ENCODE measurements around the gene AMFR. TPM values are rescaled to one million over a fixed set of nuclear protein-coding genes. Genes with fewer than 3 reads are reported as not detected.

AMFR gene
- total RNA-seq, 4 donors from 2014 or later, result 110 to 130 (median 126) TPM

DNA sequence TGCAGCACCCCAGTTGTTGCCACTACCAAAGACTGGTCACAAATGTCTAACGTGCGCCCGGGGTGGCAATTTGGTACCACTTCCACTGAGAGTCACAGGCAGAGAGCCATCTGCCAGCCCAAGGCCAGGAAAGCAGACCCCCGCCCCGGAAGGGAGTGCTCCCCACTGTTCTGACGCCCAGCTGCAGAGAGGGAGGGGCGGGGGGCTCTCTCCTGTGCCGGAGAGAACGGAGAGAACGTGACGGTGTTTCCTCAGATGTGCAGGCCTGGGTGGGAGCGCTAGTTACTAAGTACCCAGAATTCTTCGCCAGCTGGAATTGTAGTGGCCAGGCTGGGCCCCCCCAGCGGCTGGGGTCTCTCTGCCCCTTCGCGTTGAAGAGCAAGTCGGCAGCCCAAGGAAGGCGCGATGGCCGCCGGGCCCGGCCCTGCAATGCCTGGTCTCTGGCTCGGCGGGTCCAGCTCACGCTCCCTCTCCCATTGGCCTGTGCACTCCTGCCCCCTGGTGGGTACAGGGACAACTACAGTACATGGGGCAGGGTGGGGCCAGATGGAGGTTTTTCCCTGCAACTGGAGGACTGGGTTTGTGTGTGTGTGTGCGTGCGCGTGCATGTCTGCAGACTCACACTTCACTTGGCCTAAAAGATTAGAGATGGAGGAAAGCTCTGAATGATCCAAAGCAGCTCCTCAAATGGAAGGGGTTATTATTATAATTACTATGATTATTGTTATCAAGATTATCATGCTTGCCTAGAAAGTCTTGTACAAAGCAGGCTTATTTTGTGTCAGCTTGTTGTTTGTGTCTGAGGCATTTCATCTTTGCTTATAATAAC lies 107.1 kb downstream of the AMFR start:
- Histone ChIP-seq H3K27me3 (no peaks in the 10 kb centered on the region), H3K36me3 (no peaks in the 10 kb centered on the region), H3K4me3 (peak overlapping the region; percentile 28), H3K9me3 (no peaks in the 10 kb centered on the region), H3K27ac (no peak overlapping the region), H3K4me1 (peaks cover 9% of the 10 kb centered on the region)
- DNase-seq (ENCODE audit: low spot score in 2 of 2), result peak in 1 of 2 donors; percentile 85
- peak; percentile 93 to 96 for TF ChIP-seq CTCF (IDR thresholded peaks at IDR 0.05)
- no peak for TF ChIP-seq EP300 (IDR thresholded peaks at IDR 0.05)
- WGBS, result 4% methylated on average over 11 of the region's 28 CpGs

DNA sequence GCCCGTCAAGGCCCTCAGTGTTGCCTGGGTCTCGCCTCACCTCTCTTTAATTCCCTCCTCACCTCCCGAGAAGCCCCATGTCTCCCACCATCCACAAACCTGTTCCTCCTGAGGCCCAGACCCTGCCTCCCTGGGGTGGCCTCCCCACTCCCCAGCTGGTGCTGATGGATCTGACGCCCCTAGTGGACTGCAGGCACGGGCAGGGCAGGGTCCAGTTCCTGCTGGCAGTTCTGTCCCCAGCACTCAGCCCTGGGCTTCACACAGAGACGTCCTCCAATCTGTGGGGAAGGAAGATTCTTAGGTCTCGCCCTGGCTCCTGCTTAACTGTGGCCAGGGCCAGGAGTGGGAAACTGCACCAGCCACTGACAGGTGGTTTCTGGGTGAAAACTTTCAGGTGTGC lies 108.8 kb downstream of the AMFR start:
- H3K27me3 ChIP-seq, result no peaks in the 10 kb centered on the region
- no peak for DNase-seq (ENCODE audit: low spot score in 2 of 2)
- WGBS, result 93% methylated on average over 7 of the region's 7 CpGs
- peaks cover 9% of the 10 kb centered on the region for H3K4me1 ChIP-seq
- no peaks in the 10 kb centered on the region for H3K9me3 ChIP-seq
- no peak overlapping the region for H3K27ac ChIP-seq
- no peak overlapping the region for H3K4me3 ChIP-seq
- H3K36me3 ChIP-seq, result no peaks in the 10 kb centered on the region
- no peak for TF ChIP-seq CTCF (IDR thresholded peaks at IDR 0.05)
- TF ChIP-seq EP300 (IDR thresholded peaks at IDR 0.05), result no peak
- TF ChIP-seq POLR2AphosphoS5 (IDR thresholded peaks at IDR 0.05), result no peak
- no peak for TF ChIP-seq POLR2A (IDR thresholded peaks at IDR 0.05)

DNA sequence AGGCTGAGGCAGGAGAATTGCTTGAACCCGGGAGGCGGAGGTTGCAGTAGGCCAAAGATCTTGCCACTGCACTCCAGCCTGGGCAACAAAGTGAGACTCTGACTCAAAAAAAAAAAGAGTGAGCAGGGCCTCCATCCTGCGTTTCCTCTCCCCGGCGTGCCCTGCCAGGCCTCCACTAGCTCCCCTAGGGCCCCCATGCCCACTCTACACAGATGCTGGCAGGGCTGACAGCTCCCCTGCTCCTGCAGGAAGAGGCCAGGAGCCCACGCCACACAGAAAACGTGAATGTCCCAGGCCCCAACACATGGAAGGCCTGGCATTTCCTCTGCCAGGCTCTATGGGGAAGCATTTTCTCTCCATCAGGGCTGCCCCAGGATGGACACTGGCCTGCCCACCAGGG lies 109.4 kb downstream of the AMFR start:
- Histone ChIP-seq H3K4me1 (peaks cover 9% of the 10 kb centered on the region), H3K27me3 (no peaks in the 10 kb centered on the region), H3K9me3 (no peaks in the 10 kb centered on the region), H3K4me3 (no peak overlapping the region), H3K27ac (no peak overlapping the region), H3K36me3 (no peaks in the 10 kb centered on the region)
- TF ChIP-seq EP300 (IDR thresholded peaks at IDR 0.05) (no peak), CTCF (IDR thresholded peaks at IDR 0.05) (no peak)
- WGBS, result 100% methylated on average over 7 of the region's 7 CpGs
- no peak for DNase-seq (ENCODE audit: low spot score in 2 of 2)

GRCh38 chr16:56314244-56314850 lies 111.0 kb downstream of the AMFR start:
- 85% methylated on average over 18 of the region's 18 CpGs for WGBS

More at GRCh38 chr16:56314244-56314850, 111.0 kb downstream of the AMFR start:
- Histone ChIP-seq H3K4me3 (no peak overlapping the region), H3K27ac (no peak overlapping the region), H3K9me3 (no peaks in the 10 kb centered on the region), H3K36me3 (no peaks in the 10 kb centered on the region), H3K27me3 (no peaks in the 10 kb centered on the region), H3K4me1 (peaks cover 9% of the 10 kb centered on the region)
- TF ChIP-seq EP300 (IDR thresholded peaks at IDR 0.05) (no peak), POLR2A (IDR thresholded peaks at IDR 0.05) (no peak), CTCF (IDR thresholded peaks at IDR 0.05) (no peak), POLR2AphosphoS5 (IDR thresholded peaks at IDR 0.05) (no peak)
- DNase-seq (ENCODE audit: low spot score in 2 of 2), result no peak

Measured in suprapubic skin (tissue), 4 donors.